ENCODE data around the gene CD40.

- no peak for TF ChIP-seq CTCF (conservative IDR thresholded peaks at IDR 0.05; ENCODE audit: low read length)
- TF ChIP-seq EZH2phosphoT487 (IDR thresholded peaks at IDR 0.05; ENCODE audit: borderline replicate concordance), result no peak
Observed at GRCh38 chr20:46108435-46108841, 9.7 kb upstream of the CD40 start.
